Measurements from ENCODE around the gene TINAG. TPM values are rescaled to one million over a fixed set of nuclear protein-coding genes. Genes with fewer than 3 reads are reported as not detected.

The TINAG gene
- total RNA-seq, 4 donors from 2014 or later = not detected

DNA sequence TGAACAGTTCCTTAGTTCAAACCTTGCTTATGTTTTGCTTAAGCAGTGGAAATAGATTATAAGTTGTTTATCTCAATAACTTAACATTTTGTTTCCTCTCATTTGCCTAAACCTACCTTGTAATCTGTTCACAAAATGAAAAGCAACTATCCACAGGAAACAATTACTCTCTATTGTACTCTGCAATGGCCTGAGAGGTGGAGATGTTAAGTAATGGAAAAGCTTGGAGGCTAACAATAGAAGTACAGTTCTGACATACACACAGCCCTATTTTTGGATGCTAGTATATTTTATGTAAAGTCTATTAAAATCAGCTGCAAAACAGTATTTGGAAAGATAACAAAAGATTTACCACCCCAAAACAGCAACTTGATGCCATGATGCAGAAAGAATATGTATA, 82.1 kb downstream of the TINAG start:
- intact Hi-C loops (cut with DNase I) = no loop called here
- TF ChIP-seq POLR2A (IDR thresholded peaks at IDR 0.05) = no peak
- TF ChIP-seq, protein P1, sequence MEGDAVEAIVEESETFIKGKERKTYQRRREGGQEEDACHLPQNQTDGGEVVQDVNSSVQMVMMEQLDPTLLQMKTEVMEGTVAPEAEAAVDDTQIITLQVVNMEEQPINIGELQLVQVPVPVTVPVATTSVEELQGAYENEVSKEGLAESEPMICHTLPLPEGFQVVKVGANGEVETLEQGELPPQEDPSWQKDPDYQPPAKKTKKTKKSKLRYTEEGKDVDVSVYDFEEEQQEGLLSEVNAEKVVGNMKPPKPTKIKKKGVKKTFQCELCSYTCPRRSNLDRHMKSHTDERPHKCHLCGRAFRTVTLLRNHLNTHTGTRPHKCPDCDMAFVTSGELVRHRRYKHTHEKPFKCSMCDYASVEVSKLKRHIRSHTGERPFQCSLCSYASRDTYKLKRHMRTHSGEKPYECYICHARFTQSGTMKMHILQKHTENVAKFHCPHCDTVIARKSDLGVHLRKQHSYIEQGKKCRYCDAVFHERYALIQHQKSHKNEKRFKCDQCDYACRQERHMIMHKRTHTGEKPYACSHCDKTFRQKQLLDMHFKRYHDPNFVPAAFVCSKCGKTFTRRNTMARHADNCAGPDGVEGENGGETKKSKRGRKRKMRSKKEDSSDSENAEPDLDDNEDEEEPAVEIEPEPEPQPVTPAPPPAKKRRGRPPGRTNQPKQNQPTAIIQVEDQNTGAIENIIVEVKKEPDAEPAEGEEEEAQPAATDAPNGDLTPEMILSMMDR (IDR thresholded peaks at IDR 0.05) = no peak
- H3K36me3 ChIP-seq = no peaks in the 10 kb centered on the region
- DNase-seq = no peak
- no peak overlapping the region for H3K4me3 ChIP-seq (replicated peaks in 1 of 3)
- no peaks in the 10 kb centered on the region for H3K4me1 ChIP-seq
- H3K9me3 ChIP-seq = no peaks in the 10 kb centered on the region
- H3K27me3 ChIP-seq = no peaks in the 10 kb centered on the region
- H3K27ac ChIP-seq = no peak overlapping the region

DNA sequence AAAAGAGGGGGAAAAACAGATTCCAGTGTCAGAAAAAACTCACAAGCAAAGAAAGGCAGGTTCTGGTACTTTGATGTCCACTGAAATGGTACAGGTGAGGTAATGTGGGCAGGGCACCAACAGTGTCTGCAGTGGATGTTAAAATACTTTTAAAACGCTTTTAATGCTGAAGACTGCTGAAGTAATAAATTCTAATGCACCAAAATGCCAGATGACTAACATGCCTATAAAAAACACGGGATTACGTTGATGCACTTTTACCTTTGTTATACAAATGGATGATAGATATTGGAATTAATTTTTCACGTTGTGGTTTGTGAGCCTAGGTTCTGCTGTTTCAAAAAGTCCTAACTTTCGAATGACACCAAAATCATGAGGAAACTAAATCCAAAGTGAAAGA, 83.3 kb downstream of the TINAG start:
- Histone ChIP-seq H3K9me3 (no peaks in the 10 kb centered on the region), H3K4me1 (no peaks in the 10 kb centered on the region), H3K4me3 (replicated peaks in 1 of 3) (no peak overlapping the region), H3K27ac (no peak overlapping the region), H3K27me3 (no peaks in the 10 kb centered on the region), H3K36me3 (no peaks in the 10 kb centered on the region)
- no peak for DNase-seq
- intact Hi-C loops (cut with DNase I) = no loop called here
- 69 to 81% methylated on average over 5 of the region's 5 CpGs for WGBS, 2 donors
- no peak for TF ChIP-seq POLR2A (IDR thresholded peaks at IDR 0.05)
- TF ChIP-seq, protein P1 (IDR thresholded peaks at IDR 0.05) = no peak

DNA sequence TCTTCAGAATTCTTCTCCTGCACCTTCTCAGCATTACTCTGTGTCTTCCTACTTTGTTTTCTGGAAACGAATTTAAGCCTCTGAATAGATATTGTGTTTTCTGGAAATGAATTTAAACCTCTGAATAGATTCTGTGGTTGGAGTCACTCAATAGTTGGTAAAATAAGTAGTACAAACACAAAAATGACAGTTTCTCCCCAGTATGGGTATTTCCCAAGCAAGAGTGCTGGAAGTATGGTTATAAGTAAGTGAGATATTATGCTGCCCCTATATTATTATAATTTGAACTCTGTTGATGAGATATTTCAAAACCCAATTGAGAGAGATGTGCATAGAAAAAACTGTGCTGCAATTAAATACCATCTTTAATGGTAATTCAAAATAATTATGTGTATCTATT, 94.9 kb downstream of the TINAG start:
- H3K4me3 ChIP-seq (replicated peaks in 1 of 3) = no peak overlapping the region
- 73 to 76% methylated on average over 1 of the region's 1 CpG for WGBS, 2 donors
- intact Hi-C loops (cut with DNase I) = no loop called here
- DNase-seq = no peak
- no peak for TF ChIP-seq POLR2A (IDR thresholded peaks at IDR 0.05)
- TF ChIP-seq, protein P1 (IDR thresholded peaks at IDR 0.05) = no peak
- no peak overlapping the region for H3K27ac ChIP-seq
- H3K27me3 ChIP-seq = no peaks in the 10 kb centered on the region
- no peaks in the 10 kb centered on the region for H3K9me3 ChIP-seq
- H3K36me3 ChIP-seq = no peaks in the 10 kb centered on the region
- H3K4me1 ChIP-seq = no peaks in the 10 kb centered on the region

DNA sequence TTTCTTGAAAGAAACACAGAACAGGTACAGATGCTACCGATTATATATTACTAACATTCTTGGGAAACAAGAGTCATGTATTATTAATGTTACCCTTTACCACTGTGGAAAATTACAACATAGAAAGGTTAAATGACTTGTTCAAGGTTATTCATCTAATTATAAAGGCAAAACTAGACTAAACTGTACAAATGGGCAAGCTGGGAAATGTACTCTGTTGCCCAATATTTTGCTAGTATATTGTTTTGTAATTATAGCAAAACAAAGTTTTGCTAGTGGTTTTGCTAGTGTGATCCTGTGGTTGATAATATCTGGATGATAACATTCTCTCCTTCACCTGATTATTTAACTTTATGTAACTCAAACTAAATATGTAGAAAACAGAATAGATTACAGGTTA, 96.5 kb downstream of the TINAG start:
- no peak overlapping the region for H3K27ac ChIP-seq
- no peak overlapping the region for H3K4me3 ChIP-seq (replicated peaks in 1 of 3)
- H3K9me3 ChIP-seq = no peaks in the 10 kb centered on the region
- DNase-seq = no peak
- H3K36me3 ChIP-seq = no peaks in the 10 kb centered on the region
- TF ChIP-seq, protein P1 (IDR thresholded peaks at IDR 0.05) = no peak
- no peak for TF ChIP-seq POLR2A (IDR thresholded peaks at IDR 0.05)
- 86 to 95% methylated on average over 1 of the region's 1 CpG for WGBS, 2 donors
- intact Hi-C loops (cut with DNase I) = no loop called here
- no peaks in the 10 kb centered on the region for H3K4me1 ChIP-seq
- no peaks in the 10 kb centered on the region for H3K27me3 ChIP-seq

DNA sequence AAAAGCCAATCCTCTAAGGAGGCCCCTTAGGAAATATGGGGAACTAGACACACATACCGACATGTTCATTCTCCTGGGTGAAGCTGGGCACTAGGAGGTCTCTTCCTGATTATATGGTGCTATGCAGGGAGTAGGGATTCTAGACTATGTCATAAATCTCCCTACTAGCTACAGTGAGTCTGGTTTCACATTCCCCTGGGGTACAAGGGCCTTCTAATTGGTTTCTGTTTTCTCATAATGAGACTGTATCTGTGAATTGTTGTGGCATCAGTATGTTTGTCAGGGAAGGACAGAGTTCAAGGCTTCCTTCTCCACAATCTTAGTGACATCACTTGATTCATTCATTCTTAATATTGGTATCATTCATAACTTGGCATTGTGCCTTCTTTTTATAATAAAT, 103.5 kb downstream of the TINAG start:
- H3K4me1 ChIP-seq = no peaks in the 10 kb centered on the region
- no peak for DNase-seq
- TF ChIP-seq, protein P1 (IDR thresholded peaks at IDR 0.05) = no peak
- no peak for TF ChIP-seq POLR2A (IDR thresholded peaks at IDR 0.05)
- no peaks in the 10 kb centered on the region for H3K9me3 ChIP-seq
- no peak overlapping the region for H3K27ac ChIP-seq
- no peaks in the 10 kb centered on the region for H3K36me3 ChIP-seq
- H3K4me3 ChIP-seq (replicated peaks in 1 of 3) = no peak overlapping the region
- intact Hi-C loops (cut with DNase I) = no loop called here
- no peaks in the 10 kb centered on the region for H3K27me3 ChIP-seq
- 93 to 100% methylated on average over 1 of the region's 1 CpG for WGBS, 2 donors

Measured in thyroid gland (tissue), 4 donors.